Fibroblast of lung (primary cell): ENCODE measurements around the gene CEP19. TPM values are rescaled to one million over a fixed set of nuclear protein-coding genes. Genes with fewer than 3 reads are reported as not detected.

Experiments used
- DNase-seq, 2 donors: peaks; one replicate each; pipeline versions ENCODE4 v3.0.0 to v3.0.0-alpha.2; 2010; ENCODE audit warnings: low read depth in 2 of 2
- H2AFZ ChIP-seq: 2 replicates; pipeline ENCODE4 v1.5.1; 2012; ENCODE audit warnings: low read length, control low read depth, inconsistent platforms
- H3K27ac ChIP-seq: 2 replicates; pipeline ENCODE4 v1.5.1; 2011; ENCODE audit warnings: low read length, control low read depth; ENCODE audit not compliant: insufficient read depth
- H3K27me3 ChIP-seq: 2 replicates; pipeline ENCODE4 v1.5.1; 2011; ENCODE audit warnings: mild to moderate bottlenecking, low read length; ENCODE audit not compliant: control insufficient read depth, insufficient read depth
- H3K36me3 ChIP-seq: 2 replicates; pipeline ENCODE4 v1.5.1; 2011; ENCODE audit warnings: low read length; ENCODE audit not compliant: control insufficient read depth, insufficient read depth
- H3K4me1 ChIP-seq: 2 replicates; pipeline ENCODE4 v1.5.1; 2011; ENCODE audit warnings: low read length; ENCODE audit not compliant: control insufficient read depth, insufficient read depth; ENCODE audit errors: extremely low read depth
- H3K4me2 ChIP-seq: 2 replicates; pipeline ENCODE4 v1.5.1; 2011; ENCODE audit warnings: low read length, control low read depth; ENCODE audit not compliant: insufficient read depth; ENCODE audit errors: extremely low read depth
- H3K4me3 ChIP-seq, 4 experiments: fragments of 200-600 bp in 1 of 4; sonication (generic) in 1 of 4; replicated peaks in 1 of 4; 2 replicates each; pipeline ENCODE4 v1.5.1; 2011 to 2016; ENCODE audit warnings: low read length in 4 of 4, low read depth in 3 of 4, mild to moderate bottlenecking in 3 of 4, control low read depth in 2 of 4, inconsistent platforms in 1 of 4, mixed read lengths in 1 of 4; ENCODE audit not compliant: insufficient read depth in 1 of 4; ENCODE audit errors: control extremely low read depth in 1 of 4
- H3K79me2 ChIP-seq: 2 replicates; pipeline ENCODE4 v1.5.1; 2012; ENCODE audit warnings: mild to moderate bottlenecking, low read length, inconsistent platforms; ENCODE audit not compliant: control insufficient read depth, insufficient read depth
- H3K9ac ChIP-seq: 2 replicates; pipeline ENCODE4 v1.5.1; 2011; ENCODE audit warnings: mild to moderate bottlenecking, low read length, control low read depth; ENCODE audit not compliant: insufficient read depth
- H3K9me3 ChIP-seq: 2 replicates; pipeline ENCODE4 v1.5.1; 2012; ENCODE audit warnings: low read depth, low read length; ENCODE audit not compliant: control insufficient read depth, insufficient read depth
- H4K20me1 ChIP-seq: 2 replicates; pipeline ENCODE4 v1.5.1; 2011; ENCODE audit warnings: low read length; ENCODE audit not compliant: control insufficient read depth, insufficient read depth; ENCODE audit errors: extremely low read depth
- EZH2 ChIP-seq: IDR thresholded peaks from 2 replicates; pipeline ENCODE4 v1.5.1; 2012; ENCODE audit warnings: low read length, control low read depth, mild to moderate bottlenecking; ENCODE audit errors: missing control alignments
- polyA minus RNA-seq: library from RNA; depleted of rRNA, polyadenylated mRNA; stranded (reverse); fragments of >200 nt; gene quantifications from 2 replicates; pipeline ENCODE4 v1.2.3, GENCODE V29; 2011; ENCODE audit warnings: low replicate concordance
- polyA plus RNA-seq, 2 donors: library from polyadenylated mRNA; depleted of rRNA in 1 of 2; stranded (reverse) in 1 of 2; unstranded in 1 of 2; fragments of >200 nt; gene quantifications; 2 replicates each; pipeline ENCODE4 v1.2.1, GENCODE V29; 2011 to 2012; ENCODE audit warnings: missing spikeins in 1 of 2
- total RNA-seq: library from RNA; depleted of rRNA; stranded (reverse); fragments of >200 nt; gene quantifications from 2 replicates; pipeline ENCODE4 v1.2.1, GENCODE V29; 2014
- TF ChIP-seq, protein P1 (sequence below), 2 donors: IDR thresholded peaks in 1 of 2; conservative IDR thresholded peaks in 1 of 2; 1 replicate in 1 of 2; 2 replicates in 1 of 2; pipeline ENCODE4 v1.5.1; 2011 to 2012; ENCODE audit warnings: low read length in 2 of 2, control low read depth in 1 of 2, inconsistent platforms in 1 of 2, low read depth in 1 of 2, mild to moderate bottlenecking in 1 of 2

The CEP19 gene, protein sequence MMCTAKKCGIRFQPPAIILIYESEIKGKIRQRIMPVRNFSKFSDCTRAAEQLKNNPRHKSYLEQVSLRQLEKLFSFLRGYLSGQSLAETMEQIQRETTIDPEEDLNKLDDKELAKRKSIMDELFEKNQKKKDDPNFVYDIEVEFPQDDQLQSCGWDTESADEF
- 3.6 and 4.4 TPM in 2 replicates for total RNA-seq
- 2.3 and 3.2 TPM in 2 replicates for polyA plus RNA-seq
- polyA plus RNA-seq (2012), result 1.5 and 1.6 TPM in 2 replicates
- polyA minus RNA-seq, result not detected in 2 replicates

DNA sequence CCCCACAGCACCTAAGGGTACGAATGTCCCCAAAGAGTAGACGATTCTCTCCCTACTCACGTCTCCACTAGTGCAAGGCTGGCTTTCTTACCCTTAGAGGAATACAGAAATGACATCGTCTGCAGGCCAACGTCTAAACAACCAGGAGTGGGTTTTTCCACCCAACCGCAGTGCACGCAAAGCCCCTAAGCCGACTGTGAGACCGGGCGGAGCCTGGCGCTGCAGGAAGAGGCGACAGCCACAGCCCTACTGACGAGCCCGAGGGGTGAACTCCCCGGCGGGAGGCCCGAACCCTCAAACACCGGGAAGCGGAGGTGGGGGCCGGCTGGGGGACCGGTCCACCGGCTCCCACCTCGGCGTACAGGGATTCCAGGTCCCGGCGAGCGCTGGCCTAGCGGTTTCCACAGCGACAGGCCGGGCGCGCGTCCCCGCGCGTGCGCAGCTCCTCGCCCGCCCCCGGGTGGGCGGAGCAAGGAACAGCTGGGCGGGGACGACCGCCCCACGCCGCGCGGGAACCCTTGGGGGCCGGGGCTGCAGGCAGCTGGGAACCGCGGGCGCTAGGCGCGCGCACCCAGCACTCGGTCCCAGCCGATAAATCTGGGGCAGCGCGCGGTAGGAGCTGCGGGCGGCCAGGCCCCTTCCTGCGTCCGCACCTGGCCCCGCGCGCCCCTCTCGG, at the start of gene CEP19, which contains the start of gene PIGX:
Gene CEP19 (minus strand): TSS at position 413 of the 676 bp plus-strand sequence. CDS start 3,593 bp downstream, outside the sequence.
Gene PIGX (plus strand): TSS at position 540 of the 676 bp plus-strand sequence.
- H3K9me3 ChIP-seq, result no peaks in the 10 kb centered on the region
- no peaks in the 10 kb centered on the region for H3K79me2 ChIP-seq
- TF ChIP-seq, protein P1, sequence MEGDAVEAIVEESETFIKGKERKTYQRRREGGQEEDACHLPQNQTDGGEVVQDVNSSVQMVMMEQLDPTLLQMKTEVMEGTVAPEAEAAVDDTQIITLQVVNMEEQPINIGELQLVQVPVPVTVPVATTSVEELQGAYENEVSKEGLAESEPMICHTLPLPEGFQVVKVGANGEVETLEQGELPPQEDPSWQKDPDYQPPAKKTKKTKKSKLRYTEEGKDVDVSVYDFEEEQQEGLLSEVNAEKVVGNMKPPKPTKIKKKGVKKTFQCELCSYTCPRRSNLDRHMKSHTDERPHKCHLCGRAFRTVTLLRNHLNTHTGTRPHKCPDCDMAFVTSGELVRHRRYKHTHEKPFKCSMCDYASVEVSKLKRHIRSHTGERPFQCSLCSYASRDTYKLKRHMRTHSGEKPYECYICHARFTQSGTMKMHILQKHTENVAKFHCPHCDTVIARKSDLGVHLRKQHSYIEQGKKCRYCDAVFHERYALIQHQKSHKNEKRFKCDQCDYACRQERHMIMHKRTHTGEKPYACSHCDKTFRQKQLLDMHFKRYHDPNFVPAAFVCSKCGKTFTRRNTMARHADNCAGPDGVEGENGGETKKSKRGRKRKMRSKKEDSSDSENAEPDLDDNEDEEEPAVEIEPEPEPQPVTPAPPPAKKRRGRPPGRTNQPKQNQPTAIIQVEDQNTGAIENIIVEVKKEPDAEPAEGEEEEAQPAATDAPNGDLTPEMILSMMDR (conservative IDR thresholded peaks at IDR 0.05 in 1 of 2, IDR thresholded peaks at IDR 0.05 in 1 of 2; ENCODE audit: low read depth in 1 of 2, low read length in 2 of 2), result no peak
- no peak for TF ChIP-seq EZH2
- H3K27me3 ChIP-seq, result no peaks in the 10 kb centered on the region
- H3K9ac ChIP-seq, result peak within 1 kb of the TSS; percentile 57
- peak within 1 kb of the TSS; percentile 66 for H3K27ac ChIP-seq
- H3K4me2 ChIP-seq, result peak within 1 kb of the TSS; percentile 92
- H4K20me1 ChIP-seq, result no peaks in the 10 kb centered on the region
- H3K36me3 ChIP-seq, result no peaks in the 10 kb centered on the region
- no peaks in the 10 kb centered on the region for H3K4me1 ChIP-seq
- peak within 1 kb of the TSS; percentile 90 for H2AFZ ChIP-seq
- peak within 1 kb of the TSS; percentile 61 to 91 (median 72) for H3K4me3 ChIP-seq
- peak; percentile 80 to 81 for DNase-seq

DNA sequence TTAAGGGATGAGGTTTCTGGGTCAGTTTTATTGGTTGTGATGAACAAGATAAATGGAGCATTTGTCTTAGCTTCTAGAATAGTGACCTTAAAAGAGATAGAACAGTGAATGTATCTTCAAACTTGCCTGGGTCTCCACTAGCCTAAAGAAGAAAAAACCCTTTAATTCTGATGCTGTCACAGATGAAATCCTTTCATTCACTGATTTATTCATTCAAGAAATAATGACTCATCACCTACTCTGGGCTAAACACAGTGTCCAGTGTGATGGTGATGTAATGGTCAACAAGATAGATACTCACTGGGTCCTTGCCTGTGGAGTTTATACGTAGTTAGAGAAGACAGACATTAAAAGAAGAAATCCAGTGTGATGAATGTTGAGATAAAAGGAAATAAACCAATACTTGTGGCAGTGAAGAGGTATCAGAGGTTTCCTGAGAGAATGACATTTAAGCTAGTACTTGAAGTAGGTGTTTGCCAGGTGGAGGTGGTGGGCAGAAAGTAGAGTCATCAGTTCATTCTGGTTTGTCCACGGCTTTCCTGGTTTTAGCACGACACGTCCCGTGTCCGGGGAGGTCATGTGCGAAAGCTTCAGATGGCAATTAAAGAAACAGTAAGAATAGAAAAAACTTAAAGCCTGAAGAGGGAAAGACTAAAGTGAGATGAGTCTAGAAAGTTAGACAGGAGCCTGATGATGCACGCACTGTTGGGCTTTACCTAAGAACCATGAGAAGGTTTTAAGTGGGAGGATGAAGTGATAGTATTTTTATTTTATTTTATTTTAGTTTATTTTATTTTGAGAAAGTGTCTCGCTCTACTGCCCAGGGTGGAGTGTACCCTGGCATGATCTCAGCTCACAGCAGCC, 46.1 kb upstream of the CEP19 start:
- TF ChIP-seq, protein P1 (conservative IDR thresholded peaks at IDR 0.05 in 1 of 2, IDR thresholded peaks at IDR 0.05 in 1 of 2; ENCODE audit: low read depth in 1 of 2, low read length in 2 of 2), result no peak
- no peak for TF ChIP-seq EZH2
- peaks cover 3% of the 10 kb centered on the region for H3K36me3 ChIP-seq

DNA sequence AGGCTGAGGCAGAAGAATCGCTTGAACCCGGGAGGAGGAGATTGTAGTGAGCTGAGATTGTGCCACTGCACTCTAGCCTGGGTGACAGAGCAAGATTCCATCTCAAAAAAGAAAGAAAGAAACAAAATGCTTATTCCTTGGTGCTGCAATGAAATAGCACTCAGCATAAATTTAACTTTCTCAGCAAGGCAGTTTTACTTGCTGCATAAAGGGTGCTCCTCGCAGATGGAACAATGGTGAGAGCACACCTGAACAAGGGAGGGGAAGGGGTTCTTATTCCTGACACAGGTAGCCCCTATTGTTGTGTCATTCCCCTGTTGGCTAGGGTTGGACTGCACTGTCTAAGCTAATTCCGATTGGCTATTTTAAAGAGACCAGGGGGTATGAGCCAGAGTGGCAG, 44.7 kb upstream of the CEP19 start:
- H3K27ac ChIP-seq, result no peak overlapping the region
- DNase-seq, result no peak
- H4K20me1 ChIP-seq, result no peaks in the 10 kb centered on the region
- no peak overlapping the region for H3K4me2 ChIP-seq
- H2AFZ ChIP-seq, result no peak overlapping the region
- peaks cover 3% of the 10 kb centered on the region for H3K36me3 ChIP-seq
- H3K27me3 ChIP-seq, result no peaks in the 10 kb centered on the region
- no peak overlapping the region for H3K9ac ChIP-seq
- H3K79me2 ChIP-seq, result peaks cover 65% of the 10 kb centered on the region
- H3K4me1 ChIP-seq, result no peaks in the 10 kb centered on the region
- no peaks in the 10 kb centered on the region for H3K9me3 ChIP-seq
- H3K4me3 ChIP-seq, result no peak overlapping the region
- TF ChIP-seq, protein P1 (conservative IDR thresholded peaks at IDR 0.05 in 1 of 2, IDR thresholded peaks at IDR 0.05 in 1 of 2; ENCODE audit: low read depth in 1 of 2, low read length in 2 of 2), result no peak
- TF ChIP-seq EZH2, result no peak

More for the DNA sequence above, 46.1 kb upstream of the CEP19 start:
- Histone ChIP-seq H3K4me2 (no peak overlapping the region), H3K27ac (no peak overlapping the region), H4K20me1 (no peaks in the 10 kb centered on the region), H3K9ac (no peak overlapping the region), H3K9me3 (no peaks in the 10 kb centered on the region), H3K4me1 (no peaks in the 10 kb centered on the region), H2AFZ (no peak overlapping the region), H3K27me3 (no peaks in the 10 kb centered on the region), H3K79me2 (peaks cover 59% of the 10 kb centered on the region), H3K4me3 (no peak overlapping the region)
- DNase-seq, result peak; percentile 76 to 84
